Hepatic stellate cell (primary cell): ENCODE results near the gene USP35.

Source experiments
- DNase-seq: peaks from one replicate; pipeline ENCODE4 v3.0.0; 2011; ENCODE audit warnings: low spot score

Gene USP35

GRCh38 chr11:78237293-78238046, 48.8 kb downstream of the USP35 start:
- DNase-seq = no peak

- DNase-seq = no peak
Observed at GRCh38 chr11:78239781-78240180, 51.1 kb downstream of the USP35 start.

GRCh38 chr11:78241475-78241874, 52.8 kb downstream of the USP35 start:
- no peak for DNase-seq

- DNase-seq = no peak
Observed at GRCh38 chr11:78244080-78244479, 55.4 kb downstream of the USP35 start.

- DNase-seq = no peak
Observed at GRCh38 chr11:78244546-78245255, 56.0 kb downstream of the USP35 start.

GRCh38 chr11:78248191-78248590, 59.5 kb downstream of the USP35 start:
- DNase-seq = no peak

GRCh38 chr11:78248903-78249302, 60.2 kb downstream of the USP35 start:
- no peak for DNase-seq

GRCh38 chr11:78250099-78250498, 61.4 kb downstream of the USP35 start:
- DNase-seq = no peak

- DNase-seq = no peak
Observed at GRCh38 chr11:78251083-78251775, 62.5 kb downstream of the USP35 start.

GRCh38 chr11:78253797-78254196, 65.1 kb downstream of the USP35 start:
- no peak for DNase-seq

GRCh38 chr11:78254268-78254667, 65.5 kb downstream of the USP35 start:
- no peak for DNase-seq

GRCh38 chr11:78255919-78256318, 67.2 kb downstream of the USP35 start:
- DNase-seq = no peak

GRCh38 chr11:78256962-78257361, 68.2 kb downstream of the USP35 start:
- DNase-seq = peak; percentile 52

GRCh38 chr11:78257654-78258053, 68.9 kb downstream of the USP35 start:
- DNase-seq = no peak

- DNase-seq = no peak
Observed at GRCh38 chr11:78259777-78260487, 71.2 kb downstream of the USP35 start.

GRCh38 chr11:78261367-78261766, 72.6 kb downstream of the USP35 start:
- DNase-seq = no peak

- no peak for DNase-seq
Observed at GRCh38 chr11:78261828-78262227, 73.1 kb downstream of the USP35 start.

GRCh38 chr11:78262238-78262637, 73.5 kb downstream of the USP35 start:
- DNase-seq = no peak

- DNase-seq = no peak
Observed at GRCh38 chr11:78262691-78263090, 74.0 kb downstream of the USP35 start.
